ENCODE results near the gene TMEM187.

DNA sequence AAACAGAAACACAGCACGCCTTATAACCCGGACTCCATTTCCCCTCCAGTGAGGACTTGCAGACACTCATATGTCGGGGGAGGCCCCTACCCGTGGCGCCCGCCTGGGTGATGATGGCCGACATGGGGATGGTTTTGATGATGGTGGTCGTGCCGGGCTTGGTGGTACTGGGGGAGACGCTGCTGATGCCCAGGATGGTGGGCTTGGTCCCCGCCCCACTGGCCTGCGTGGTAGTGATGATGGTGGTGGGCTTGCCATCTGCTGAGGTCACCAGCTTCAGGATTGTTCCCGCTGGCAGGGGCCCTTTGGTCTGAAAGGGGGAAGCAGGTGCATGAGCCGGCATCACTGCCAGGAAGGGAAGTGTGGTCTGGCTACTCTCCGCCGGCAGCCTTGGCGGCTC lies 15.3 kb upstream of the TMEM187 start:
- TF ChIP-seq, protein P1, sequence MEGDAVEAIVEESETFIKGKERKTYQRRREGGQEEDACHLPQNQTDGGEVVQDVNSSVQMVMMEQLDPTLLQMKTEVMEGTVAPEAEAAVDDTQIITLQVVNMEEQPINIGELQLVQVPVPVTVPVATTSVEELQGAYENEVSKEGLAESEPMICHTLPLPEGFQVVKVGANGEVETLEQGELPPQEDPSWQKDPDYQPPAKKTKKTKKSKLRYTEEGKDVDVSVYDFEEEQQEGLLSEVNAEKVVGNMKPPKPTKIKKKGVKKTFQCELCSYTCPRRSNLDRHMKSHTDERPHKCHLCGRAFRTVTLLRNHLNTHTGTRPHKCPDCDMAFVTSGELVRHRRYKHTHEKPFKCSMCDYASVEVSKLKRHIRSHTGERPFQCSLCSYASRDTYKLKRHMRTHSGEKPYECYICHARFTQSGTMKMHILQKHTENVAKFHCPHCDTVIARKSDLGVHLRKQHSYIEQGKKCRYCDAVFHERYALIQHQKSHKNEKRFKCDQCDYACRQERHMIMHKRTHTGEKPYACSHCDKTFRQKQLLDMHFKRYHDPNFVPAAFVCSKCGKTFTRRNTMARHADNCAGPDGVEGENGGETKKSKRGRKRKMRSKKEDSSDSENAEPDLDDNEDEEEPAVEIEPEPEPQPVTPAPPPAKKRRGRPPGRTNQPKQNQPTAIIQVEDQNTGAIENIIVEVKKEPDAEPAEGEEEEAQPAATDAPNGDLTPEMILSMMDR (IDR thresholded peaks at IDR 0.05), result no peak
- TF ChIP-seq POLR2A (IDR thresholded peaks at IDR 0.05) (no peak), POLR2AphosphoS5 (IDR thresholded peaks at IDR 0.05) (no peak)

Data from prostate gland (tissue), 2 donors.